GM12874 (cell line): ENCODE measurements around the gene SP7.

Experiments used
- TF ChIP-seq, protein P1 (sequence below): IDR thresholded peaks from 2 replicates; pipeline ENCODE4 v1.5.1; 2011; ENCODE audit warnings: low read depth, mild to moderate bottlenecking, control low read depth, low read length, moderate library complexity; ENCODE audit not compliant: insufficient read depth

The SP7 gene

DNA sequence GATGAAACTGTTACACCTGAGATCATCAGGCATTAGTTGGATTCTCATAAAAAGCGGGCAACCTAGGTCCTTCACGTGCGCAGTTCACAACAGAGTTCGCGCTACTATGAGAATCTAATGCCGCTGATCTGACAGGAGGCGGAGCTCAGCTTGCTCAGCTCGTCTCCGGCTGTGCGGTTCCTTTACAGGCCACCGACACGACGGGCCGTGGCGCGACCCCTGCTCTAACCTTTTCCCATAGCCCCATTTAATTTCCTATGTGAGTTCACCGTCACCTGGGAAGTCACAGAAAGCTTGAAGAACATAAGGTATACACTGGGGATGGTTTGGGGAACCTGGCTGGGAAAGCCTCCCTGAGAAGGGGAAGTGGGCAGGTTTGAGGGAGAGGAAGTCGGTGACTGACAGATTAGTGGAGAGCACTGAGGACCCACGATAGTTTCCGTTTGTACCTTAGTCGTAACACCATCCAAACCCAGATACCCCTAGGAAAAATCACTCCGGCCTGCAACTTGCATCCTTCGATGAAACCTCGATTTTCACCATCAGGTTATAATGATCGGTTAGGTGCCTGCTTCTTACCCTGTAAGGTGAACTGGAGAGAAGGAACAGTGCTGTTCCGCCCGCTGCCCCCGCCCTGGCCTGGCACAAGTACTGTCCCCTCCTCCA is 11.9 kb downstream of the SP7 start:
- TF ChIP-seq, protein P1, sequence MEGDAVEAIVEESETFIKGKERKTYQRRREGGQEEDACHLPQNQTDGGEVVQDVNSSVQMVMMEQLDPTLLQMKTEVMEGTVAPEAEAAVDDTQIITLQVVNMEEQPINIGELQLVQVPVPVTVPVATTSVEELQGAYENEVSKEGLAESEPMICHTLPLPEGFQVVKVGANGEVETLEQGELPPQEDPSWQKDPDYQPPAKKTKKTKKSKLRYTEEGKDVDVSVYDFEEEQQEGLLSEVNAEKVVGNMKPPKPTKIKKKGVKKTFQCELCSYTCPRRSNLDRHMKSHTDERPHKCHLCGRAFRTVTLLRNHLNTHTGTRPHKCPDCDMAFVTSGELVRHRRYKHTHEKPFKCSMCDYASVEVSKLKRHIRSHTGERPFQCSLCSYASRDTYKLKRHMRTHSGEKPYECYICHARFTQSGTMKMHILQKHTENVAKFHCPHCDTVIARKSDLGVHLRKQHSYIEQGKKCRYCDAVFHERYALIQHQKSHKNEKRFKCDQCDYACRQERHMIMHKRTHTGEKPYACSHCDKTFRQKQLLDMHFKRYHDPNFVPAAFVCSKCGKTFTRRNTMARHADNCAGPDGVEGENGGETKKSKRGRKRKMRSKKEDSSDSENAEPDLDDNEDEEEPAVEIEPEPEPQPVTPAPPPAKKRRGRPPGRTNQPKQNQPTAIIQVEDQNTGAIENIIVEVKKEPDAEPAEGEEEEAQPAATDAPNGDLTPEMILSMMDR = no peak

DNA sequence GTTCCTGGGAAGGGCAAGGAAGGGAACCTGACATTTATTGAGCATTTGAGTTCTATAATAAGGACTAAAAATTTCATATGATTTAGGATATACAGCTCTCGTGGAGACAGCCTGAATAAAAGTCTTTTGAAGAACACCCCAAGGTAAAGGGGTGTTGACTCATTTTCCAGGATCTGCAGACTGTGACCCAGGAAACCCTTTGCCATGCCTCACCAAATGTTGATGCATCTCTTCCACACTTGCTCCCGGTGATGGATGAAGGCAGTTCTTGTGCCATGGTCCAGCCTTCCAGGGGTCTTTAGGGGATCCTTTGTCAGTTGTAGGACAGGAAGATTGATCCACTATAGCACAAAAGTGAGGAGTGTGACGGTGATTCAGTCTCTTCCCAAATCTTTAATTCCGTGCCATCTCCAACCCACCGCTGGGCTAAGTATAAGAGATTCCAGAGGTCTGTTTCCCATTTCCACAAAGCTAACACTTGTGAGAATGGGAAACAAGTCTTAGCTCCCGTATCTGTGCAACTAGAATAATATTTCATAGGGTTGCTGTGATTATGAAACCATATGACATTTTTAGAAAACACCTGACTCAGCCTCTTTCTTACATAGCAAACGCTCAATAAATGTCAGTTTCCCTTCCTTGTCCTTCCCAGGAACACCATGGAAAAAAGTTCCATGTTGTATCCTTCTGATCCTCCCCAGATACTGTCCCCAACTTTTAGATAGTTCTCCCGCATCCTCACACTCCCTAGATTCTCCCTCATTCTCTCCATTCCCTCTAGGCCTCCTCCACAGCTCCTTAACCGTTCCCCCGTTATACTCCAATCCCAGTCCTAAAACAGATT is 15.6 kb downstream of the SP7 start:
- TF ChIP-seq, protein P1 = no peak

DNA sequence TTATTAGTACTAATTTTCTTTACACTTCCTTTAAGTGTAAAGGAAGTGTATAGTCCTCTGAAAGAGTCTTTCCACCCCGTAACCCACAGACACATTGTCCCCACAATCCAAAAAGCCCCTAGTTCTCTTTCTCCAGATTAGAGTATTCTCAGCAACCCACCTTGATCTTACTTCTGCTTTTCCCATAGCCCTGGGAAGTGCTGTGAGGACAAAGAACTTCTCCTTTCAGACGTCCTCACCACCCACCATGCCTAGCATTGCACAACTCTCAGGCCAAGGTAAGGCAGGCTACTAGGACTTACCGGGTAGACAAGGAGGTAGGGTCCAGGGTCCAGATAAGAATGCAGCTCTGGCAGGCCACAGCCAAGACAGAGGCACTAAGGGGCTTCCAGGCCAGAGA is 22.2 kb downstream of the SP7 start:
- TF ChIP-seq, protein P1 = no peak

DNA sequence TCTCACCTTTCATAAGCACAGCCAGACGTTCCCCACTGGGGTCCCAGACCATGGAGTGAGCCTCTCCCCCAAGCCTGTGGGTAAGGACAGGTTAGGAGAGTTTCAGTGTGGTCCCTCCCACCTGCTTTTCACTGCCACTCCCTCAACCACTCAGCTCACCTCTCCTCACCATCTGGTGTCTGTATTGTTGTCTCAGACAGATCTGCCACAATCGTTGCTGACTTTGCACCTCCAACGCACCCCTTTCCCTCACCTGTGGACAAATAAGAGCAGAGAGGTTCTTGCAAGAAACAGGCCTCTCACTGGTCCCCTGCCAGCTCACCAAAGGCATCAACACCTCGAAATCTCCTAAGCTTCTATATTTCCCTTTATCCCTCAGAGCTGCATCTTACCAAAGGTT is 27.9 kb downstream of the SP7 start:
- TF ChIP-seq, protein P1 = no peak

DNA sequence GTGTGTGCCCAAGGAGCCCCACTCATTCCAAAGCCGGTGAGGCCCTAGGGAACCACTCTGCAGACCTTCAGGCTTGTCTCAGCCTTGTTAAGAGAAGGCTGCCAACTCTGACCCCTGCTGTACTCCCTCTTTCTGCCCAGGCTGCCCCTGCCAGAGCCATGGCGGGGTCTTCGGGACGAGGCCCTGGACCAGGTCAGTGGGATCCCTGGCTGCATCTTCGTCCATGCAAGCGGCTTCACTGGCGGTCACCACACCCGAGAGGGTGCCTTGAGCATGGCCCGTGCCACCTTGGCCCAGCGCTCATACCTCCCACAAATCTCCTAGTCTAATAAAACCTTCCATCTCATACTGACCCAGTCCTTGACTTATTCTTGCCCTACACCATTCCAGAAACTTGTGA is 29.3 kb downstream of the SP7 start:
- TF ChIP-seq, protein P1 = no peak

DNA sequence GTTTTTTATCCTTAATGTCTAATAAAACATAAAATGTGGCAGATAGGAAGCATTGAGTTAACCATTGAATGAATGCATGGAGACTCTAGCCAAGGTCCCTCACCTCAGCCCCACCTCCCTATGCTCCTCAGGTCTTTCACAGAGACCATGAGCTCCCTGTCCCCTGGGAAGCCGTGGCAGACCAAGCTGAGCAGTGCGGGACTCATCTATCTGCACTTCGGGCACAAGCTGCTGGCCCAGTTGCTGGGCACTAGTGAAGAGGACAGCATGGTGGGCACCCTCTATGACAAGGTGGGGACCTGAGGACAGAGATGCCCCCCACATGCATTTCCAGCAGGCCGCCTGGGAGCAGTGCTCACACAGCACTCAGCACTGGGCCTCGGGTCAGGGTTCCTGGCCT is 33.3 kb downstream of the SP7 start:
- TF ChIP-seq, protein P1 = no peak

DNA sequence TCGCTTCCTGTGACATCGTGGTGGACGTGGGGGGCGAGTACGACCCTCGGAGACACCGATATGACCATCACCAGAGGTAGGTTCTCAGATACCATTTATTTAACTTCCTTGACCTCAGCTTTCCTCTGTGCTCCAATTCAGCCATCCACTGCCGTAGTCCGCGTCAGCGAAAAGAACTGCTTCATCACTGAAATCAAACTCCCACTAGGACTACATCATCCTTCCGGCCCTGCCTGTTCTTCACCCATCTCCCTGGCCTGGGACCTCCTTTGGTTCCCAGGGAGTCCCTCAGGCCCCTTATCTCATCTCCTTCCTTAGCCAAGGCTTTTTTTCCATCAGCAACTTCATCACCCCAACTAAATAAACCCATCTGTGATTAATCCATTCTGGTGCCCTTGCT is 36.0 kb downstream of the SP7 start:
- TF ChIP-seq, protein P1 = no peak
